PC-3 (cell line): ENCODE measurements around the gene RIMKLB. TPM values are rescaled to one million over a fixed set of nuclear protein-coding genes. Genes with fewer than 3 reads are reported as not detected.

Source experiments
- ATAC-seq: fragments of 200-7000 bp; cut with Tn5 transposase; 2 replicates; pipeline ENCODE4 v1.9.1; 2020; ENCODE audit warnings: mild to moderate bottlenecking, moderate library complexity
- BruUV-seq: library from RNA; stranded (reverse); fragments of 400-500 nt; replicated peaks from 2 replicates; lab custom pipeline; 2021; lab: Mats Ljungman, UMichigan
- CTCF ChIA-PET: fragments of 300-600 bp; sonication (Branson Sonifier 250); formaldehyde crosslinking; loops from one replicate; lab custom pipeline; 2022; ENCODE audit warnings: antibody characterized with exemption; lab: Charles Lee
- POLR2A ChIA-PET: fragments of 300-600 bp; sonication (Branson Sonifier 250); formaldehyde crosslinking; loops from one replicate; lab custom pipeline; 2022; ENCODE audit warnings: antibody characterized with exemption; ENCODE audit not compliant: unreplicated experiment; lab: Charles Lee
- DNase-seq: peaks from one replicate; pipeline ENCODE4 v3.0.0-alpha.2; 2015
- H2AFZ ChIP-seq: fragments of 300-600 bp; sonication (generic); 2 replicates; pipeline ENCODE4 v1.6.0; 2016; ENCODE audit warnings: antibody characterized with exemption, low read length
- H3F3A ChIP-seq: fragments of 300-600 bp; sonication (generic); one replicate; pipeline ENCODE4 v1.6.0; 2017; ENCODE audit warnings: antibody characterized with exemption, low read length, control low read depth, mild to moderate bottlenecking; ENCODE audit not compliant: unreplicated experiment
- H3K27ac ChIP-seq: fragments of 300-600 bp; sonication (generic); 2 replicates; pipeline ENCODE4 v1.5.1; 2016; ENCODE audit warnings: mild to moderate bottlenecking, low read length
- H3K27me3 ChIP-seq: fragments of 300-600 bp; sonication (generic); 2 replicates; pipeline ENCODE4 v1.6.1; 2016; ENCODE audit warnings: low read length, mixed read lengths
- H3K36me3 ChIP-seq: fragments of 300-600 bp; sonication (generic); 2 replicates; pipeline ENCODE4 v1.6.1; 2016; ENCODE audit warnings: low read depth, mixed run types, low read length, mixed read lengths
- H3K4me1 ChIP-seq: fragments of 300-600 bp; sonication (generic); 2 replicates; pipeline ENCODE4 v1.5.1; 2016; ENCODE audit warnings: low read length; ENCODE audit not compliant: insufficient read depth
- H3K4me2 ChIP-seq: fragments of 300-600 bp; sonication (generic); 2 replicates; pipeline ENCODE4 v1.6.0; 2016; ENCODE audit warnings: low read length
- H3K4me3 ChIP-seq: fragments of 300-600 bp; sonication (generic); 2 replicates; pipeline ENCODE4 v1.5.1; 2016; ENCODE audit warnings: mild to moderate bottlenecking, low read length, mixed read lengths
- H3K79me2 ChIP-seq: fragments of 300-600 bp; sonication (generic); 2 replicates; pipeline ENCODE4 v1.6.1; 2017; ENCODE audit warnings: low read length, mixed read lengths
- H3K9ac ChIP-seq: fragments of 300-600 bp; sonication (generic); 2 replicates; pipeline ENCODE4 v1.6.0; 2016; ENCODE audit warnings: mild to moderate bottlenecking, low read length
- H3K9me2 ChIP-seq: fragments of 300-600 bp; sonication (generic); replicated peaks from 2 replicates; pipeline ENCODE4 v1.6.1; 2016; ENCODE audit warnings: mixed run types, low read length, mixed read lengths
- H3K9me3 ChIP-seq: fragments of 300-600 bp; sonication (generic); 2 replicates; pipeline ENCODE4 v1.6.1; 2016; ENCODE audit warnings: low read length, mixed read lengths
- H4K20me1 ChIP-seq: fragments of 300-600 bp; sonication (generic); 2 replicates; pipeline ENCODE4 v1.6.1; 2016; ENCODE audit warnings: low read length, mixed read lengths
- CTCF ChIP-seq: fragments of 300-600 bp; sonication (generic); conservative IDR thresholded peaks from 2 replicates; pipeline ENCODE4 v1.5.1; 2017; ENCODE audit warnings: antibody characterized with exemption, low read depth, mild to moderate bottlenecking, low read length
- EZH2 ChIP-seq: fragments of 300-600 bp; sonication (generic); IDR thresholded peaks from one replicate; pipeline ENCODE4 v1.6.1; 2017; ENCODE audit warnings: antibody characterized with exemption, mild to moderate bottlenecking, low read length; ENCODE audit not compliant: unreplicated experiment
- EZH2phosphoT487 ChIP-seq: fragments of 300-600 bp; sonication (generic); IDR thresholded peaks from 2 replicates; pipeline ENCODE4 v1.6.1; 2018; ENCODE audit warnings: mild to moderate bottlenecking, antibody characterized with exemption, low read length, borderline replicate concordance
- intact Hi-C: fragments of 100-400 bp; cut with micrococcal nuclease; formaldehyde crosslinking; loops from 2 replicates; pipeline ENCODE4 v1.9.0; 2023
- total RNA-seq: library from RNA; depleted of rRNA; stranded (reverse); fragments of >200 nt; gene quantifications from 2 replicates; pipeline ENCODE4 v1.2.3, GENCODE V29; 2014

RIMKLB gene
- total RNA-seq, 1 experiment from 2014 or later, result 1.3 TPM

GRCh38 chr12:8698879-8699278 lies 1.1 kb downstream of the RIMKLB start:
- Histone ChIP-seq H3K4me1 (no peaks in the 10 kb centered on the region; the same call in 1 of the 2 replicates), H3K9me3 (no peaks in the 10 kb centered on the region), H3K9me2 (no peaks in the 10 kb centered on the region), H3K27me3 (peaks cover 39% of the 10 kb centered on the region), H2AFZ (peak overlapping the region; percentile 72; the same call in 1 of the 2 replicates), H3F3A (no peaks in the 10 kb centered on the region), H3K4me3 (peak overlapping the region; percentile 60), H3K36me3 (no peaks in the 10 kb centered on the region), H3K79me2 (no peaks in the 10 kb centered on the region), H4K20me1 (no peaks in the 10 kb centered on the region), H3K4me2 (peak overlapping the region; percentile 80), H3K9ac (no peak overlapping the region), H3K27ac (no peak overlapping the region)
- DNase-seq (no peak), ATAC-seq (no peak)
- ChIA-PET POLR2A (no interaction called here), CTCF (no interaction called here)
- no TSS peak for BruUV-seq
- intact Hi-C loops, result no loop called here
- TF ChIP-seq EZH2 (no peak), EZH2phosphoT487 (no peak)

- H3K36me3 ChIP-seq, result no peaks in the 10 kb centered on the region
- BruUV-seq, result TSS peak; percentile 30
- DNase-seq (no peak), ATAC-seq (no peak)
- TF ChIP-seq EZH2 (no peak), EZH2phosphoT487 (no peak), CTCF (no peak)
- H2AFZ ChIP-seq, result no peak overlapping the region
- no peaks in the 10 kb centered on the region for H3F3A ChIP-seq
- H3K79me2 ChIP-seq, result no peaks in the 10 kb centered on the region
- no peak overlapping the region for H3K27ac ChIP-seq
- intact Hi-C loops, result no loop called here
- no peak overlapping the region for H3K4me2 ChIP-seq
- CTCF ChIA-PET, result interaction anchor here (0.6 kb wide), 1 partner anchor 91 kb away, joined by 12 read pairs; no protein-coding TSS in a partner anchor
- H3K9ac ChIP-seq, result no peak overlapping the region
- H3K9me2 ChIP-seq, result no peaks in the 10 kb centered on the region
- no peaks in the 10 kb centered on the region; the same call in 1 of the 2 replicates for H3K4me1 ChIP-seq
- peaks cover 39% of the 10 kb centered on the region for H3K27me3 ChIP-seq
- H3K4me3 ChIP-seq, result no peak overlapping the region
- POLR2A ChIA-PET, result no interaction called here
- H4K20me1 ChIP-seq, result no peaks in the 10 kb centered on the region
- H3K9me3 ChIP-seq, result no peaks in the 10 kb centered on the region
Observed at GRCh38 chr12:8699714-8700113, 1.9 kb downstream of the RIMKLB start.

GRCh38 chr12:8701046-8701660 lies 3.4 kb downstream of the RIMKLB start:
- TF ChIP-seq EZH2 (no peak), CTCF (no peak), EZH2phosphoT487 (no peak)
- Histone ChIP-seq H3K79me2 (no peaks in the 10 kb centered on the region), H3K27ac (no peak overlapping the region), H3K9me3 (no peaks in the 10 kb centered on the region), H3K27me3 (peaks cover 35% of the 10 kb centered on the region), H3K9me2 (no peaks in the 10 kb centered on the region), H3K36me3 (no peaks in the 10 kb centered on the region), H3K4me2 (no peak overlapping the region), H3K4me1 (no peaks in the 10 kb centered on the region; the same call in 1 of the 2 replicates), H3F3A (no peaks in the 10 kb centered on the region), H3K4me3 (no peak overlapping the region), H2AFZ (no peak overlapping the region), H4K20me1 (no peaks in the 10 kb centered on the region), H3K9ac (no peak overlapping the region)
- CTCF ChIA-PET, result no interaction called here
- ATAC-seq (no peak), DNase-seq (no peak)
- intact Hi-C loops, result no loop called here
- POLR2A ChIA-PET, result no interaction called here
- BruUV-seq, result no TSS peak
